CD4-positive, alpha-beta T cell treated with Interferon gamma for 1 hour (primary cell): ENCODE results near the gene MYBL2.

Source experiments
- DNase-seq: peaks from one replicate; pipeline ENCODE4 v3.0.0-alpha.2; 2020

Gene MYBL2

GRCh38 chr20:43682446-43682845, 15.5 kb downstream of the MYBL2 start:
- peak; percentile 11 for DNase-seq

GRCh38 chr20:43686820-43687219, 19.9 kb downstream of the MYBL2 start:
- DNase-seq = no peak

- no peak for DNase-seq
Measured at GRCh38 chr20:43689165-43689564, 22.3 kb downstream of the MYBL2 start.

GRCh38 chr20:43690943-43691598, 24.2 kb downstream of the MYBL2 start:
- DNase-seq = no peak

GRCh38 chr20:43691928-43692524, 25.1 kb downstream of the MYBL2 start:
- peak; percentile 54 for DNase-seq

- no peak for DNase-seq
Measured at GRCh38 chr20:43694763-43695162, 27.8 kb downstream of the MYBL2 start.

GRCh38 chr20:43695571-43695970, 28.7 kb downstream of the MYBL2 start:
- DNase-seq = no peak

GRCh38 chr20:43699941-43700565, 33.1 kb downstream of the MYBL2 start:
- no peak for DNase-seq

- no peak for DNase-seq
Measured at GRCh38 chr20:43700627-43701026, 33.7 kb downstream of the MYBL2 start.

GRCh38 chr20:43702502-43702901, 35.6 kb downstream of the MYBL2 start:
- no peak for DNase-seq

GRCh38 chr20:43710370-43711044, 43.6 kb downstream of the MYBL2 start:
- DNase-seq = no peak

GRCh38 chr20:43711098-43711654, 44.3 kb downstream of the MYBL2 start:
- DNase-seq = no peak

GRCh38 chr20:43715044-43715443, 48.1 kb downstream of the MYBL2 start:
- no peak for DNase-seq

- DNase-seq = no peak
Measured at GRCh38 chr20:43715511-43715910, 48.6 kb downstream of the MYBL2 start.

GRCh38 chr20:43716123-43716522, 49.2 kb downstream of the MYBL2 start:
- no peak for DNase-seq

- no peak for DNase-seq
Measured at GRCh38 chr20:43716757-43717615, 50.1 kb downstream of the MYBL2 start.

GRCh38 chr20:43717616-43717995, 50.7 kb downstream of the MYBL2 start:
- DNase-seq = no peak

GRCh38 chr20:43720007-43720406, 53.1 kb downstream of the MYBL2 start:
- DNase-seq = no peak

- DNase-seq = no peak
Measured at GRCh38 chr20:43721097-43721428, 54.1 kb downstream of the MYBL2 start.

- DNase-seq = no peak
Measured at GRCh38 chr20:43721429-43722152, 54.7 kb downstream of the MYBL2 start.

GRCh38 chr20:43722153-43722505, 55.2 kb downstream of the MYBL2 start:
- peak; percentile 59 for DNase-seq

- no peak for DNase-seq
Measured at GRCh38 chr20:43723186-43723585, 56.3 kb downstream of the MYBL2 start.
